ENCODE measurements around the gene PAX7.

- TF ChIP-seq, protein P1, sequence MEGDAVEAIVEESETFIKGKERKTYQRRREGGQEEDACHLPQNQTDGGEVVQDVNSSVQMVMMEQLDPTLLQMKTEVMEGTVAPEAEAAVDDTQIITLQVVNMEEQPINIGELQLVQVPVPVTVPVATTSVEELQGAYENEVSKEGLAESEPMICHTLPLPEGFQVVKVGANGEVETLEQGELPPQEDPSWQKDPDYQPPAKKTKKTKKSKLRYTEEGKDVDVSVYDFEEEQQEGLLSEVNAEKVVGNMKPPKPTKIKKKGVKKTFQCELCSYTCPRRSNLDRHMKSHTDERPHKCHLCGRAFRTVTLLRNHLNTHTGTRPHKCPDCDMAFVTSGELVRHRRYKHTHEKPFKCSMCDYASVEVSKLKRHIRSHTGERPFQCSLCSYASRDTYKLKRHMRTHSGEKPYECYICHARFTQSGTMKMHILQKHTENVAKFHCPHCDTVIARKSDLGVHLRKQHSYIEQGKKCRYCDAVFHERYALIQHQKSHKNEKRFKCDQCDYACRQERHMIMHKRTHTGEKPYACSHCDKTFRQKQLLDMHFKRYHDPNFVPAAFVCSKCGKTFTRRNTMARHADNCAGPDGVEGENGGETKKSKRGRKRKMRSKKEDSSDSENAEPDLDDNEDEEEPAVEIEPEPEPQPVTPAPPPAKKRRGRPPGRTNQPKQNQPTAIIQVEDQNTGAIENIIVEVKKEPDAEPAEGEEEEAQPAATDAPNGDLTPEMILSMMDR (IDR thresholded peaks at IDR 0.05), result no peak
- TF ChIP-seq POLR2A (IDR thresholded peaks at IDR 0.05), result no peak
- TF ChIP-seq EP300 (IDR thresholded peaks at IDR 0.05), result no peak
Measured at GRCh38 chr1:18632218-18632588, 1.6 kb downstream of the PAX7 start.
